ENCODE results near the gene ADSL. TPM values are rescaled to one million over a fixed set of nuclear protein-coding genes. Genes with fewer than 3 reads are reported as not detected.
"Not testable (repeated sequence)": the region's sequence is repeated elsewhere in the genome, so short reads cannot be mapped to it uniquely, and the experiment has no call there.

Gene ADSL
- total RNA-seq, 1 donor, result 106 TPM

GRCh38 chr22:40377931-40378330, 31.6 kb downstream of the ADSL start:
- DNase-seq (ENCODE audit: low read depth), result no peak
- H3K4me3 ChIP-seq (ENCODE audit: low read depth, low read length), result no peak overlapping the region
- no peak for TF ChIP-seq CTCF (IDR thresholded peaks at IDR 0.05; ENCODE audit: insufficient read depth, low read depth, low read length)

GRCh38 chr22:40378448-40378847, 32.1 kb downstream of the ADSL start:
- DNase-seq (ENCODE audit: low read depth), result not testable (repeated sequence)

GRCh38 chr22:40381461-40381860, 35.2 kb downstream of the ADSL start:
- DNase-seq (ENCODE audit: low read depth), result no peak
- H3K4me3 ChIP-seq (ENCODE audit: low read depth, low read length), result no peak overlapping the region
- TF ChIP-seq CTCF (IDR thresholded peaks at IDR 0.05; ENCODE audit: insufficient read depth, low read depth, low read length), result no peak

More at GRCh38 chr22:40378448-40378847, 32.1 kb downstream of the ADSL start:
- H3K4me3 ChIP-seq (ENCODE audit: low read depth, low read length), result not testable (repeated sequence)

GRCh38 chr22:40383905-40384304, 37.6 kb downstream of the ADSL start:
- peak; percentile 63 for DNase-seq (ENCODE audit: low read depth)
- no peak for TF ChIP-seq CTCF (IDR thresholded peaks at IDR 0.05; ENCODE audit: insufficient read depth, low read depth, low read length)

GRCh38 chr22:40385036-40385782, 38.9 kb downstream of the ADSL start:
- TF ChIP-seq CTCF (IDR thresholded peaks at IDR 0.05; ENCODE audit: insufficient read depth, low read depth, low read length), result no peak
- DNase-seq (ENCODE audit: low read depth), result no peak
- no peak overlapping the region for H3K4me3 ChIP-seq (ENCODE audit: low read depth, low read length)

More at GRCh38 chr22:40383905-40384304, 37.6 kb downstream of the ADSL start:
- H3K4me3 ChIP-seq (ENCODE audit: low read depth, low read length), result no peak overlapping the region

- TF ChIP-seq CTCF (IDR thresholded peaks at IDR 0.05; ENCODE audit: insufficient read depth, low read depth, low read length), result no peak
- no peak overlapping the region for H3K4me3 ChIP-seq (ENCODE audit: low read depth, low read length)
- no peak for DNase-seq (ENCODE audit: low read depth)
Observed at GRCh38 chr22:40387746-40388145, 41.4 kb downstream of the ADSL start.

GRCh38 chr22:40388231-40388630, 41.9 kb downstream of the ADSL start:
- no peak for DNase-seq (ENCODE audit: low read depth)
- TF ChIP-seq CTCF (IDR thresholded peaks at IDR 0.05; ENCODE audit: insufficient read depth, low read depth, low read length), result no peak
- H3K4me3 ChIP-seq (ENCODE audit: low read depth, low read length), result no peak overlapping the region

Data from fibroblast of villous mesenchyme (primary cell).